ENCODE data around the gene TJP3.
A peak's percentile ranks its signal among the peaks of the same experiment; 100 is the strongest.

TJP3 gene

DNA sequence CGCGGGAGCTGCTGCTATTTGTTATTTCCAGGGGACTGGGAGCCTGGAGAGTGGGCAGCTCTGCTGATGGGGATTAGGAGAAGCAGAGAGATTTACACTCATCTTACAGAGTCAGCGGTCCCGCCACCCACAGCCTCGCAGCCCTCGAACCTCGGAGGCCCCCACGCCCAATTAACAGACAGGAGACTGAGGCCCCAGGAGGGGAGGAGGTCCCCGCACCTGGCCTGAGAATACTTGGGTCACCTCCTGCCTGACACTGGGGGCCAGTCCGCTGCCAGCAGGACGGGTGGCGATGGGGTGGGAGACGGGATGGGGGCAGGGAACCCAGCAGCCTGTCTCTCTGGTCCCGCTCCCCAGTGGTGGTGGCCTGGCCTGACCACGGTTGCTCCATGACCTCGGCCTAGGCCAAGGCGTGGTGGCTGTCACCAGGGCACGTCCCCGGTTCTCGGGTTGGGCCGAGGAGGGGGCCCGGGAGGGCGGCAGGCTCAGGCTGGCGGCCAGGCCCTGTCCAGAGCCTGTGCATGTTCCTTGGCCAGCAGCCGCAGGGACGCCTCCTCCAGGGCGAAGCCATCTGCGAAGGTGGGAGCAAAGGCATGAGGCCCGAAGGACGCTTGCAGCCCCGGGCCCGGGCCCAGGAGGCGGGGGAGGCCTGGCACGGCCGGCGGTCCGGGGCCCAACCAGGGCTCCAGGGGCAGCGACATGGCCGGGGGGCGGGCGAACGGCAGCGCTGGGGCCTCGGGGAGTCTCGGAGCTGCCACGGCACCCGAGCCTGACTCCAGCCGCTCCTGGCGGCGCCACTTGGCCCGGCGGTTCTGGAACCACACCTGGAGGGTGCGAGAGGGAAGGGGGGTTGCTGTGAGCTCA lies 62.2 kb downstream of the TJP3 start:
- no peak for DNase-seq

DNA sequence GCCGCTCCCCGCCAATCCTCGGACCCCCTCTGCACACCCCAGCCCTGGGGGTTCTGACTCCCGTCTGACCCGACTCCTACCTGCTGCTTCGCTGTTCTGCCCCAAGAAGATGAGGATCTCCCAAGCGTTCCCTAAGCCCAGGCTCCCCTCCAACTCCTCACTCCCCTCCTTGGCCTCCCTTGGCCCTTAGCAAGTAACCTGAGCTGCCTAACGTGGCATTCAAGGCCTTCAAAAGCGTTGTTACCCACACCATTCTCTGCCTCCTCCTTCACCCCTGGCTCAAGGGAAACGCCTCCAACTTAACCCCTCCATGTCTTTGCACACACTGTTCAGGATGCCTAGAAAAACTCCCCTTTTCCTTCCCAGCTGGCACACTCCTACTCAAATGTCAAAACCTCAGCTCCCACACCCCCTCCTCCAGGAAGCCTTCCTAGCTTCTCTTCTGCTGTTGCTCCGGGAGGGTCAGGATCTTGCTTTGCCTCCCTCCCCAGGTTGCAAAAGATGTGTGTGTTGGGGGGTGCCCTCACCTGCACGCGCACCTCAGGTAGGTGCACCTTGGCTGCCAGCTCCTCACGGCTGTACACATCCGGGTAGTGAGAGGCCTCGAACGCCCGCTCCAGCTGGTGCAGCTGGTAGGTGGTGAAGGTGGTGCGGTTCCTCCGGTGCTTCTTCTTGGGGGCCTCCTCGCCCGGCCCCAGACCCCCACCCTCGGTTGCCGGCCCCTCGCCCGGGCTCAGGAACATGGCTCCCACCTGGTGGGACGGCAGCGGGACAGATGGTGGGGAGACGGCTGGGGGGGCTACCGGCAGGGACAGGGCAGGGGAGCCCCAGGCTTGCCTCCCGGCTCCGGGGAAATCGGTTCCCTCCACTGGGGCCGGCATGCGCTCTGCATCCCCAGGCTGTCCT lies 63.1 kb downstream of the TJP3 start:
- DNase-seq: no peak

DNA sequence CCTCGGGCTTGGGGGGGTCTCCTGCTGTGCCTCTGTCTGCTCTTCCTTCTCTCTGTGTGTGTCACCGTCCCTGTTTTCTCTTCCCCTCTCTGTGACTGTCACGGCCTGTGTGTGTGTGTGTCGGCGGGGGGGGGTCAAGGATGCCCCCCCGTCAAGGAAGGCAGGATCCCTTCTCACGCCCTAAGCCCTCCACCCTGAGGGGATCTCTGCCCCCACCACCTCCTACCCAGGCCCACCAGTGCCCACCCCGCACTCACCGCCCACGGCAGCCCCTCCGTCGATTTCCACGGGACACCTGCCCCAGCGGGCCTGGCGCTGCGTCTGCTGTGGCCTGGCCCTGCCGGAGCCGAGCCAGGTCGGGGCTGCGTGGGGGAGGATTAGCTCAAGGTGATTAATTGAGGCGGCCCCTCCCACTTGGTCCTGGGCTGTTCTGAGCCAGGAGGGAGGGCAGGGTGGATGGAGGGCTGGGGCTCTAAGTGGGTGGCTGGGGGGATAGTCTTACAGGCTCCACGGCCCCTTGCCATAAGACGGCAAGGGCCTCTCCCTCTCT lies 63.8 kb downstream of the TJP3 start, which contains the start of gene RAX2:
TSS of gene RAX2 (minus strand) at position 323 of the 550 bp plus-strand sequence. CDS start 486 bp downstream, outside the sequence.
- DNase-seq: no peak

GRCh38 chr19:3773814-3774515 lies 65.8 kb downstream of the TJP3 start:
- no peak for DNase-seq

GRCh38 chr19:3774621-3775373 lies 66.6 kb downstream of the TJP3 start:
- no peak for DNase-seq

GRCh38 chr19:3775374-3775711 lies 67.2 kb downstream of the TJP3 start:
- DNase-seq: no peak

GRCh38 chr19:3775831-3776230 lies 67.6 kb downstream of the TJP3 start:
- DNase-seq: no peak

DNA sequence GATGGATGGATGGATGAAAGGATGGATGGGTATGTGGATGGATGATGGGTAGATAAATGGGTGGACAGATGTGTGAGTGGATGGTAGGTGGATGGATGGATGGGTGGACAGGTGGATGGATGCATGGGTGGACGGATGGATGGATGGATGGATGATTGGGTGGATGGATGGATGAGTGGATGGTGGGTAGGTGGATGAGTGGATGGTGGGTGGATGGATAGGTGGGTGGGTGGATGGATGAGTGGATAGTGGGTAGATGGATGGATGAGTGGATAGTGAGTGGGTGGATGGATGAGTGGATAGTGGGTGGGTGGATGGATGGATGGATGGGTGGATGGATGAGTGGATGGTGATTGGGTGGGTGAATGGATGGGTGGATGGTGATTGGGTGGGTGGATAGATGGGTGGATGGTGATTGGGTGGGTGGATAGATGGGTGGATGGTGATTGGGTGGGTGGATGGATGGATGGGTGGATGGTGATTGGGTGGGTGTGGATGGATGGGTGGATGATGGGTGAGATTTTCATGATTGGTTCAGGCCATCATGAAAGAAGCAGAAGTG lies 68.4 kb downstream of the TJP3 start:
- no peak for DNase-seq

DNA sequence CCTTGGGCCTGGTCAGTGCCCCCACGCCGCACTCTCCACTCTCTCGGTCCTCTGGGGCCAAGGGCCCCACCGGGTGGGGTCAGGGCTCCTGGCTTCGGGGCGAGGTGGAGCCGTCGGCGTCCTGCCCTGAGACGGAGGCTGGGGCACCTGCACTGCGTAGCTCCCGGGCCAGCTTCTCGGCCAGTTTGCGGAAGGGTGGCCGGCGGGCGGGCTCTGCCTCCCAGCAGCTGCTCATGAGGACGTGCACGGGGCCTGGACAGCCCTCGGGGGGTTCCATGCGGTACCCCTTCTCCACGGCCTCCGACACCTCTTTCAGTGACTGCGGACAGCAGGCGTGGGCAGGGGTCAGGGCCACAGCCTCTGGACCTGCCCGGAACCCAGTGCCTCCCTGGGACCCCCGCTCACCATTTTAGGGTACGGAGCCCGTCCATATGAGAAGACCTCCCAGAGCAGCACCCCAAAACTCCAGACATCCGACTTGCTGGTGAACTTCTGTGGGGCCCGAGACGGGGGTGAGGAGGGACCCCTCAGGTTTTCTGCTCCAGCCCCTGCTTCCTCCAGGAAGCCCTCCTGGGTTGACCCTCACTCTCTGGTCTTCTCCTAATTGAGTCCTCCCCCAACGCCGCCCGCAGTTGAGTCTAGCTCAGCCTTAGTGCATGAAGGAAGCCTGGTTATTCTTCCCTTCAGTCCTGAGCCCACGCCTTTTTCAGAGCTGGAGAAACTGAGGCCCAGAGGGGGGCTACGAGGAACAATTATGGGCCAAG lies 70.1 kb downstream of the TJP3 start:
- no peak for DNase-seq

- no peak for DNase-seq
Measured at GRCh38 chr19:3778899-3779723, 70.9 kb downstream of the TJP3 start.

DNA sequence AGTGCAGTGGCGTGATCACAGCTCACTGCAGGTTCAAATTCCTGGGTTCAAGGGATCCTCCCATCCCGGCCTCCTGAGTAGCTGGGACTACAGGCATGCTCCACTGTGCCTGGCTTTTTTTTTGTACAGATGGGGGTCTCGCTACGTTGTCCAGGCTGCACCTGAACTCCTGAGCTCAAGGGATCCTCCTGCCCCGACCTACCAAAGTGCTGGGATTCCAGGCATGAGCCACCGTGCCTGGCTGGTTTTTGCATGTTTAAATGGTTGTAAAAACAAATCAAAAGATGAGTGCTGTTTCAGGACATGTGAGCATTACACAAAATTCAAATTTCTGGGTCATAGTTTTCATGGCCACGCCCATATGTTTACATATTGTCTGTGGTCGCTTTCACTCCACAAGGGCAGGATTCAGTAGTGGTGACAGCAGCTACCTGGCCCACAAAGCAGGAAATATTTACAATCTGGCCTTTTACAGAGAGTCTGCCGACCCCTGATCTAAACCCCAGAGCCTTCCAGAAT lies 72.7 kb downstream of the TJP3 start:
- no peak for DNase-seq

DNA sequence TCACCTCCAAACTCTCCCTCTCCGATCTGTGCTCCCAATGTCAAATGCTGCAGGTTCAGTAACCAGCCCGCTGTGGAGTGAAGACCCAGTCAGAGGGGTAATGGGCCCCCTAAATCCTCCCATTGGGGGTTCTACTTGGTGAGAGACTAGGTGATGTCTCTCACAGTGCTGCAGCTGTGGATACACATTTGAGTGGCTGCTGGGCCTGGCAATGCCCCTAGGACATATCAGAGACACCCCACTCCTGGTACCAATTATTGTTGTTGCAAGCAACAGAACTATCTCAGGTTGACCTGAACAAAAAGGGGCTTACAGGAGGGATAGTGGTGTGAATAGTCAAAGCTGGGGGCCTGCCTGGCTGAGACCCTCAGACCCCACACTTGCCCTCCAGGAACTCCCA lies 73.4 kb downstream of the TJP3 start:
- DNase-seq: no peak

- no peak for DNase-seq
Measured at GRCh38 chr19:3782330-3782729, 74.1 kb downstream of the TJP3 start.

DNA sequence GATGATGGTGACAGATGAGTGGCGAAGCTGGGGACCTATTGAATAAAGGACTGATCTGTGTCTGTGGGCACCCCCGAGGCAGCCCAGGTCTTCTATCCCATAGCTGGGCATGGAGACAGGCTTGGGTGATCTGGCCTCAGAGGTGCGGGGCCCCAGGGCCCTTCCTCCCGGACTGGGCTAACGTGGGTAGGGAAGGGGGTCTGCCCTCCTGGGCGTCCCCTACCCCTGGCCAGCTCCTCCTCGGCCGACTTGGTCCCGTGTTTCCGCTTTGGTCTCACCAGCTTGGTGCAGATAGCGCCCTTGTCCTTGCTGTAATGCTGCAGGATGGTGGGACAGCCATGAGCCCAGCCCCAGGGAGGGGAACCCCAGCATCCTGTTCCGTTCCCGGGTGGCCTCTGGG lies 74.7 kb downstream of the TJP3 start:
- no peak for DNase-seq

- peak; percentile 60 for DNase-seq
Measured at GRCh38 chr19:3783660-3784584, 75.7 kb downstream of the TJP3 start.

GRCh38 chr19:3784607-3785450 lies 76.6 kb downstream of the TJP3 start:
- DNase-seq: no peak

- peak; percentile 33 for DNase-seq
Measured at GRCh38 chr19:3785451-3785937, 77.3 kb downstream of the TJP3 start.
